GM19193 (cell line): ENCODE data around the gene VPS35L.

Experiments used
- POLR2A ChIP-seq: IDR thresholded peaks from 4 replicates; pipeline ENCODE4 v1.6.1; 2011; ENCODE audit not compliant: insufficient read depth, insufficient read length; ENCODE audit errors: extremely low read depth

VPS35L gene

DNA sequence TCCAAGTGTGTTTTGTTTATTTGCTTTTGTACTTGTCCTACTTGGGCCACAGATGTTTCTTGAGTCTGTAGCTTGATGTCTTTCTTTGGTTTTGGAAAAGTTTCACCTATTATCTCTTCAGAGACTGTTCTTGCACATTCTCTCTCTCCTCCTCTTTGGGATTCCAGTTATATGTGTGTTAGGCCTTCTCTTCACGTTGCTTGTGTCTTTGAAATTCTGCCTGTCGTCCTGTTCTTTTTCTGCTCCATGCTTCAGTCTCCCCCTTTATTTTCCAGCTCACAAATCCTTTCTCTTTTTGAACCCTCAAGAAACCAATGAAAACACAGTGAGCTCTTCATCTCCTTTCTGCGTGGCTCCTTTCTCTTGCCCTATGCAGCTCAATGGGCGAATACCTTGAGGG, 7.9 kb downstream of the VPS35L start:
- TF ChIP-seq POLR2A: no peak

DNA sequence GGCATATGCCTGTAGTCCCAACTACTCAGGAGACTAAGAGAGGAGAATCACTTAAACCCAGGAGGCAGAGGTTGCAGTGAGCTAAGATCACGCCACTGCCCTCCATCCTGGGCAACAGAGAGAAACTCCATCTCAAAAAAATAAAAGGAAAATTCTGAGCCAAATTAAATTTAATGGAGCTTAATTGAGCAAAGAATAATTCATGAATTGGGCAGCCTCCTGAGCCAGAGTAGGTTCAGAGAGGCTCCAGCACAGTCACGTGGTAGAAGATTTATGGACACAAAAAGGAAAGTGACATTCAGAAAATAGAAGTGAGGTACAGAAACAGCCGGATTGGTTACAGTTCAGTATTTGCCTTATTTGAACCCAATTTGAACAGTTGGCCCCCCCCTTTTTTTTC, 10.9 kb downstream of the VPS35L start:
- TF ChIP-seq POLR2A: no peak

DNA sequence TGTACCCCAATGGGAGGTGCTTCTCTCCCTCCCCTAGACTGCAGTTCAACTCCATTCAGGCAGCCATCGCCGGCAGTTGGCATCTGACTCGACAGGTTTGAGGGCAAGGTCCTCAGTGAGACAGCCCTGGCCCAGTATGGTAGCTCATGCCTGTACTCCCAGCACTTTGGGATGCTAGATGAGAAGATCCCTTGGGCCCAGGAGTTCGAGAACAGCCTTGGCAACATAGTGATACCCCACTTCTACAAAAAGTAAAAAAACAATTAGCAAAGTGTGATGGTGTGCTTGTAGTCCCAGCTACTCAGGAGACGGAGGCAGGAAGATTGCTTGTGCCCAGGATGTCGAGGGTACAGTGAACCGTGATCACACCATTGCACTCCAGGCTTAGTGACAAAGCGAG, 12.1 kb downstream of the VPS35L start:
- TF ChIP-seq POLR2A: no peak

- TF ChIP-seq POLR2A: no peak
Observed at GRCh38 chr16:19573997-19574396, 18.5 kb downstream of the VPS35L start.

DNA sequence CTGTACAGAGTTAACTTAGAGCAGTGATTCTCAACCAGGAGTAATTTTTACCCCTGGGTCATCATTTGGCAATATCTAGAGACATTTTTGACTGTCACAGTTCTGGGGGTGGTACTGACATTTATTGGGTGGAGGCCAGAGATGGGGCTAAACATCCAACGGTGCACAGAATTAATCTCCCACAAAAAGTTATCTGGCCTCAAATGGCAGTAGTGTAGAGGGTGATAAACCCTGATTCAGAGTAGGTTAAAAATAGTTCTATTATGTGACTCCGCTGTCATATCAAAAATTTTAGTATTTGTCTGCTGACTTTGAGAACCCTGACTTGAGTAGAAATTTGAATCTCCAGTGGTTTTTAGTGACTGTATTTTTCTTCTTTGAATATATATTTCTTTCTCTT, 19.1 kb downstream of the VPS35L start:
- TF ChIP-seq POLR2A: no peak

GRCh38 chr16:19578378-19578971, 23.0 kb downstream of the VPS35L start:
- TF ChIP-seq POLR2A: no peak

DNA sequence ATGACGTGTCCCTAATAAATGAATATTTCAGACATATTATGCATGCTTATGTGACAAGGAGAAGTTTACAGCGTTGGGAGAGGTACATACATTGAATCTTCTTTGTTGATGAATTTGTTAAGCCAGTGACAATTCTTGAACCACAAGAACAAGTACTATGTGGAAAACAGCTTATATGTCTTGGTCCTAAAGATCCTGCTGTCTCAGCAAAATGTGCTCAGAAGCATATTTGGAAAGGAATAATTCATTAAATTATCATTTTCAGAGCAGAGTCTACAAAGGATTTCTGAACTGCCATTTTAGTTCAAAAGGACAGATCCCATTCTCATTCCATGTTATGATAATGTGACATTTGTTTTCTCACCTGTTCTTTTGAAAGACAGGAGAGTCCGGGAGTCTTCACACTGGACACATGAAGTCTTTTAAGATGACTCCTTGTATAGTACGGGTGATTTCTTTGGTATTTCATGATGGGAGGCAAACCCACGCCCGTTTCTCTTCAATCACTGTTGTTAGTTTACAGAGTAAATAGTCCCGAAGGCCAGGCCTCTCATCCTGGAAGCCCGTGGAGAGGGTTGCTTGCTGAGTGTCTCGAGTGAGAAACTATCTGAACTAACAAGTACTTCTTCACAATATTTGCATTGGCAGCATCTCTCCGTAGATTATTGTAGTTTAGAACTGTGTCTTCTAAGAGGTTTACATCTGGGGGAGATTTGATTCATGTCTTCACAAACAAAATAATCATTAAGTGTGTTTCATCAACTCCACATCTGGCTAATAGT, 26.7 kb downstream of the VPS35L start:
- TF ChIP-seq POLR2A: no peak

DNA sequence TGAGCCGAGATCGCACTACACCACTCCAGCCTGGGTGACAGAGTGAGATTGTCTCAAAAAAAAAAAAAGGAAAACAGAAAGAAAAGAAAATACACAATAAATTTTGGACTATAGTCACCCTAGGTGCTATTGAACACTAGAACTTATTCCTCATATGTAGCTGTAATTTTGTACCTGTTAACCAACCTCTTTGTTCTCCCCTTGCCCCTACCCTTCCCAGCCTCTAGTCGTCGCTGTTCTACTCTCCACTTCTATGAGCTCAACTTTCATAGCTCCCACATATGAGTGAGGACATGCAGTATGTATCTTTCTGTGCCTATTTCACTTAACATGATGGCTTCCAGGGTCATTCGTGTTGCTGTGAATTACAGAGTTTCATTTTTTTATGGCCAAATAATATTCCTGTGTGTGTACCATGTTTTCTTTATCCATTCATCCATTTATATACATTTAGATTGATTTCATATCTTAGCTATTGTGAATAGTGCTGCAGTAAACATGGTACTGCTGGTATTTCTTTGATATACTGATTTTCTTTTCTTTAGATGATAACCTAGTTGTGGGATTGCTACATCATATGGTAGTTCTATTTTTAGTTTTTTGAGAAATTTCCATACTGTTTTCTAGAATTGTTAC, 28.3 kb downstream of the VPS35L start:
- no peak for TF ChIP-seq POLR2A

- TF ChIP-seq POLR2A: no peak
Observed at GRCh38 chr16:19588661-19589060, 33.2 kb downstream of the VPS35L start.

DNA sequence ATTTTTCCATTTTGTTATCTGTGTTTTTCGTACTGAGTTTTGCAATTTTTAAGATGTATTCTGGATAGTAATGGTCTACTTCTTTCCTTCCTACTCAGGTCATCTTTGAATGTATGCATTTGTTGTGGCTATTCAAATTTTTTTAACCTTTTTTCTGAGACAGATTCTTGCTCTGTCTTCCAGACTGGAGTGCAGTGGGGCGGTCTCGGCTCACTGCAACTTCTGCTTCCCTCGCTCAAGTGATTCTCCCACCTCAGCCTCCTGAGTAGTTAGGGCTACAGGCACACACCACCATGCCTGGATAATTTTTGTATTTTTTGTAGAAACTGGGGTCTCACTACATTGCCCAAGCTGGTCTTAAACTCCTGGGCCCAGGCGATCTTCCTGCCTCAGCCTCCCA, 33.6 kb downstream of the VPS35L start:
- no peak for TF ChIP-seq POLR2A

- no peak for TF ChIP-seq POLR2A
Observed at GRCh38 chr16:19589771-19590302, 34.3 kb downstream of the VPS35L start.

- no peak for TF ChIP-seq POLR2A
Observed at GRCh38 chr16:19595043-19595767, 39.7 kb downstream of the VPS35L start.

- no peak for TF ChIP-seq POLR2A
Observed at GRCh38 chr16:19598805-19599510, 43.5 kb downstream of the VPS35L start.

DNA sequence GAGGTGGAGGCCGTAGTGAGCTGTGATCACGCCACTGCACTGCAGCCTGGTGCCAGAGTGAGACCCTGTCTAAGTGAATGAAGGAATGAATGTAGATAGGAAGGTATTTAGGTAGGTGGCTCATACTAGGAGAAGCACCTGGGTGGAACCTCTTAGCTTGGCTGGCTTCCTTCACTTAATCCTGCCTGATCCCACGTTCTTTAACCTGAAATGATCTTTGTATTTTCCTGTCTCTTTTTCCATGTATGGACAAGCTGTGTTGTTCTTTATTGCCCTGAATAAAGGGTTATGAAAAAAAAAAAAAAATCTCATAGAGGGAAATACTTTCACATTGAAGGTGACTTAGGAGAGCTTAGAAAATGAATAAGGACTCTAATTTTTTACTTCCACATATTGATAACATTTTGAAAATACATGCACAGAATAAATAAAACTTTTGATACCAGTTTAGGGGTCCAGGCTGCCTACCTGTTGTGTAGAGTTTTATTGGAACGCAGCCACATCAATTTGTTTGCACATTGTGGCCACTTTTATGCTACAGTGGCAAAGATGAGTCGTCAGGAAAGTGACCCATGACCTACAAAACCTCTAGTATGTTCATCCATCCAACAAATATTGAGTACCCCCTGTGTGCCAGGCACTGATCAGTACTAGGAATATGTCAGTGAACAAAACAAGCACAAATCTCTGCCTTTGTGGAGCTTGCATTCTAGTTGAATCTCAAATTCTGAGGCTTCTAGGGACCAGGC, 44.6 kb downstream of the VPS35L start:
- no peak for TF ChIP-seq POLR2A
